GM18499 (cell line): ENCODE data around the gene CCDC33.

Source experiments
- ATAC-seq: cut with Tn5 transposase; IDR thresholded peaks from one replicate; pipeline ENCODE4 v1.9.1; 2021; ENCODE audit warnings: moderate number of reproducible peaks; ENCODE audit not compliant: insufficient read depth, unreplicated experiment

CCDC33 gene

GRCh38 chr15:74235962-74236361, at the start of gene CCDC33:
Gene CCDC33 (plus strand): TSS chr15:74236326. CDS start chr15:74236720, 394 bp downstream.
- no peak for ATAC-seq

- ATAC-seq: no peak
Observed at GRCh38 chr15:74188216-74188615, 47.9 kb upstream of the CCDC33 start.

- no peak for ATAC-seq
Observed at GRCh38 chr15:74191798-74192197, 44.3 kb upstream of the CCDC33 start.

- ATAC-seq: no peak
Observed at GRCh38 chr15:74192751-74193150, 43.4 kb upstream of the CCDC33 start.

- no peak for ATAC-seq
Observed at GRCh38 chr15:74193299-74193718, 42.8 kb upstream of the CCDC33 start.

GRCh38 chr15:74193905-74194304, 42.2 kb upstream of the CCDC33 start:
- no peak for ATAC-seq

GRCh38 chr15:74194572-74195559, 41.3 kb upstream of the CCDC33 start:
- no peak for ATAC-seq

GRCh38 chr15:74196175-74196574, 40.0 kb upstream of the CCDC33 start:
- no peak for ATAC-seq

- no peak for ATAC-seq
Observed at GRCh38 chr15:74197176-74197965, 38.8 kb upstream of the CCDC33 start.

GRCh38 chr15:74199297-74199652, 36.9 kb upstream of the CCDC33 start:
- no peak for ATAC-seq

- no peak for ATAC-seq
Observed at GRCh38 chr15:74200412-74200815, 35.7 kb upstream of the CCDC33 start.

- no peak for ATAC-seq
Observed at GRCh38 chr15:74200871-74201419, 35.2 kb upstream of the CCDC33 start.

- ATAC-seq: no peak
Observed at GRCh38 chr15:74201710-74202420, 34.3 kb upstream of the CCDC33 start.

GRCh38 chr15:74202452-74203401, 33.4 kb upstream of the CCDC33 start, which contains the start of gene STRA6:
Gene STRA6 (minus strand): TSS chr15:74202787. CDS start chr15:74202267, 520 bp downstream.
- ATAC-seq: no peak

- ATAC-seq: no peak
Observed at GRCh38 chr15:74203914-74204431, 32.2 kb upstream of the CCDC33 start.

- no peak for ATAC-seq
Observed at GRCh38 chr15:74205582-74205947, 30.6 kb upstream of the CCDC33 start.

GRCh38 chr15:74206801-74207281, 29.3 kb upstream of the CCDC33 start:
- ATAC-seq: no peak

- ATAC-seq: no peak
Observed at GRCh38 chr15:74207652-74208440, 28.3 kb upstream of the CCDC33 start.
